NOMO-1 (cell line): ENCODE results near the gene TARBP2.

Experiments
- DNase-seq, 2 experiments: peaks; one replicate each; lab custom pipeline; 2025; ENCODE audit not compliant: unreplicated experiment in 2 of 2; lab: John Stamatoyannopoulos, UW

Gene TARBP2

GRCh38 chr12:53500776-53501614 is at the start of gene TARBP2:
Gene TARBP2, plus strand, starts transcription at chr12:53501283. Its CDS starts 126 bp downstream, at chr12:53501409.
- peak; percentile 98 to 99 for DNase-seq

GRCh38 chr12:53451661-53452158 is 49.4 kb upstream of the TARBP2 start, which contains the start of gene PCBP2:
Gene PCBP2, plus strand, starts transcription at chr12:53452102. Its CDS starts 2,699 bp downstream, at chr12:53454801.
- DNase-seq, result peak; percentile 99 to 100

- peak; percentile 56 for DNase-seq
Measured at GRCh38 chr12:53452159-53453077, 48.7 kb upstream of the TARBP2 start.

GRCh38 chr12:53453953-53454640 is 47.0 kb upstream of the TARBP2 start:
- DNase-seq, result no peak

GRCh38 chr12:53454707-53455106 is 46.4 kb upstream of the TARBP2 start:
- no peak for DNase-seq

- DNase-seq, result no peak
Measured at GRCh38 chr12:53456654-53457366, 44.3 kb upstream of the TARBP2 start.

- no peak for DNase-seq
Measured at GRCh38 chr12:53459097-53459496, 42.0 kb upstream of the TARBP2 start.

GRCh38 chr12:53461059-53461458 is 40.0 kb upstream of the TARBP2 start:
- DNase-seq, result no peak

- no peak for DNase-seq
Measured at GRCh38 chr12:53461591-53461990, 39.5 kb upstream of the TARBP2 start.

GRCh38 chr12:53462935-53463334 is 38.1 kb upstream of the TARBP2 start:
- DNase-seq, result no peak

GRCh38 chr12:53463802-53464560 is 37.1 kb upstream of the TARBP2 start:
- DNase-seq, result no peak

- DNase-seq, result no peak
Measured at GRCh38 chr12:53464685-53465418, 36.2 kb upstream of the TARBP2 start.

GRCh38 chr12:53465679-53466078 is 35.4 kb upstream of the TARBP2 start:
- no peak for DNase-seq

- DNase-seq, result no peak
Measured at GRCh38 chr12:53466640-53467039, 34.4 kb upstream of the TARBP2 start.

- no peak for DNase-seq
Measured at GRCh38 chr12:53467082-53467481, 34.0 kb upstream of the TARBP2 start.

- no peak for DNase-seq
Measured at GRCh38 chr12:53467880-53468279, 33.2 kb upstream of the TARBP2 start.

GRCh38 chr12:53468282-53468681 is 32.8 kb upstream of the TARBP2 start:
- DNase-seq, result no peak

- no peak for DNase-seq
Measured at GRCh38 chr12:53472056-53472582, 29.0 kb upstream of the TARBP2 start.
